ENCODE results near the gene LOXL1. TPM values are rescaled to one million over a fixed set of nuclear protein-coding genes. Genes with fewer than 3 reads are reported as not detected.

Gene LOXL1, protein sequence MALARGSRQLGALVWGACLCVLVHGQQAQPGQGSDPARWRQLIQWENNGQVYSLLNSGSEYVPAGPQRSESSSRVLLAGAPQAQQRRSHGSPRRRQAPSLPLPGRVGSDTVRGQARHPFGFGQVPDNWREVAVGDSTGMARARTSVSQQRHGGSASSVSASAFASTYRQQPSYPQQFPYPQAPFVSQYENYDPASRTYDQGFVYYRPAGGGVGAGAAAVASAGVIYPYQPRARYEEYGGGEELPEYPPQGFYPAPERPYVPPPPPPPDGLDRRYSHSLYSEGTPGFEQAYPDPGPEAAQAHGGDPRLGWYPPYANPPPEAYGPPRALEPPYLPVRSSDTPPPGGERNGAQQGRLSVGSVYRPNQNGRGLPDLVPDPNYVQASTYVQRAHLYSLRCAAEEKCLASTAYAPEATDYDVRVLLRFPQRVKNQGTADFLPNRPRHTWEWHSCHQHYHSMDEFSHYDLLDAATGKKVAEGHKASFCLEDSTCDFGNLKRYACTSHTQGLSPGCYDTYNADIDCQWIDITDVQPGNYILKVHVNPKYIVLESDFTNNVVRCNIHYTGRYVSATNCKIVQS
- 4.1 and 20.2 TPM in 2 replicates for total RNA-seq

DNA sequence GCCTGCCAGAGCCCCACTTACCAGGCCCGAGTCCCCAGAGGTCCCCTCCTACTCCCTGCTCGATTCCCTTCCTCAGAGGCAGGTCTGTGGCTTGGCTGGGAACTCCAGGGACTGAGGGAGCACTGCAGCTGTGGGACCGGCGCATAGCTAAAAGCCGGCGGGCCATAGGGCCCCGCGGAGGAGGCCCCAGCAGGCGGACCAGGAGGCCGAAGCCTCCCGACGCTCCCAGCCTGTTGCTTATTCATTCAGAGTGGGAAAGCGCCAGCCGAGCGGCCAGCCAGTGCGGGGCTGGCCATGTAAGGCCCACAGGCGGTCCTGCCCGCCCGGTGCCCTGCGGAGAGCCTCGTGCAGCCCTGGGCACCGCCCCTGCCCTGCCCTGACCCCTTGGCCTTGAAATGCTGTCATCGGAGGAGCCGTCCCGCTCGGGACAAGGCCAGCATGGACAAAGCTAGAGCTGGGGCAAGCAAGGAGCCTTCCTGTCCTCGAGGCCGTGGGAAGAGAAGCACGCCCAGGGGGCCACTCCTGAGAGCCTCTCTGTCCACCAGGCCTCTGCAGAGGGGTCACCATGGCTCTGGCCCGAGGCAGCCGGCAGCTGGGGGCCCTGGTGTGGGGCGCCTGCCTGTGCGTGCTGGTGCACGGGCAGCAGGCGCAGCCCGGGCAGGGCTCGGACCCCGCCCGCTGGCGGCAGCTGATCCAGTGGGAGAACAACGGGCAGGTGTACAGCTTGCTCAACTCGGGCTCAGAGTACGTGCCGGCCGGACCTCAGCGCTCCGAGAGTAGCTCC is at the start of gene LOXL1:
Gene LOXL1 (plus strand): TSS at position 244 of the 784 bp plus-strand sequence. CDS start 322 bp downstream, at position 566.

DNA sequence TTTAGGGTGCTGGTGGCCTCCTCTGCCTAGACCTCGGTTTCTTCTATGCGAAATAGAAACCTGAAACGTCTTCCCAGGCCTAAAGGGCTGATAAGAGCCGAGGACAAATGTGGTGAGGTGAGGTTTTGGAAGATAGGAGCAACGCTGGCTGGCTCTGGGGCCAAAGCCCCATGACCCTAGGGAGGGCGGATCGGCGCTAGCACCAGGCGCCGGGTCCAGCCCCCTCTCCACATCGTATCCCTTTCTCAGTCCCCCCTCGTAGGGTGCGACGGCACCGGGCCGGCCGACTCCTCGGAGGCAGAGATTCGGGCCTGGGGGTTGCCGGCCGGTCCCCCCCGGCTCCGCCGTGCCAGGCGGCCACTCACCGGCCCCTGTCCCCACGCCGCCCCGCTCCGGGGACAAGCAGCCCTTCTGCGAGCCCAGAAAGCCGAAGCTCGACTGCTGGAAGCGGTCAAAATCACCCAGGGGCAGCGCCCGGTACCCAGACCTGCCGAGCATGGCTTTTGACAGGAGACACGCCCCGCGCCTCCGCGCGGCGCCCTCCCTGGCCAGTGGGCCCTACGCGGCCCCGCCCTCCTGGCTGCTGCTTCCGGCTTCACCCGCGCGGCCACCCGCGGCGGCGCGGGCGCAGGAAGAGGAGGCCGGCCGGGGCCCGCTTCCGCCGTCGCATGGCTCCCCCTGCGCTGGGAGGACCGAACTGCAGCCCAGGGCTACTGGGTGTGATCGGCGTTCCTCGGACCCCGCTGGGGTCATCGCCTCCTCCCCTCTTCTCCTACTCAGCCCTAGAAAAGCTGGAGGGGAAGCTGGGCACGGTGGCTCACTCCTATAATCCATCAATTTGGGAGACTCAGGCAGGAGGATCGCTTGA is 65.7 kb downstream of the LOXL1 start, which contains the start of gene STOML1:
Gene STOML1 (minus strand): TSS at position 570 of the 868 bp plus-strand sequence. CDS start 72 bp downstream, at position 498.

DNA sequence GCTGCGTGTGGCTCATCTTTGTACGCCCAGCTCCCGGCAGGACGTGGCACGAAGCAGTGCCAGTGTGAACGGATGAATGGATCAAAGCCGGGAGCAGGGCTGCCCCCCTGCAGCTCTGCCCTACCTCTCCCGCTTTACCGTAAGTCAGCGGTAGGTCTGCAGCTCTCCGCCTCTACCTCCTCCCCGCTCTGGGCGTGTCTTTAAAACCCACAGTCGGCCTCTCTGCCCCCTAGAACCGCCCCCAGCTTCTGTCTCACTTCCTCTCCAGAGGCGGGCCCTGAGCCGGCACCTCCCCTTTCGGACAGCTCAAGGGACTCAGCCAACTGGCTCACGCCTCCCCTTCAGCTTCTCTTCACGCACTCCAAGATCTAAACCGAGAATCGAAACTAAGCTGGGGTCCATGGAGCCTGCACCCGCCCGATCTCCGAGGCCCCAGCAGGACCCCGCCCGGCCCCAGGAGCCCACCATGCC is 68.2 kb downstream of the LOXL1 start, which contains the start of gene PML:
Gene PML (plus strand): TSS at position 304 of the 471 bp plus-strand sequence. CDS start 97 bp downstream, at position 401.

Other genes with a start within 250 kb of the LOXL1 start
- gene CD276, start 242.1 kb upstream of the LOXL1 start, total RNA-seq, result 82.4 and 100 TPM in 2 replicates
- gene INSYN1, start 173.1 kb upstream of the LOXL1 start, total RNA-seq, result 0.56 and 0.81 TPM in 2 replicates
- not detected in 2 replicates for gene TBC1D21, start 52.9 kb upstream of the LOXL1 start, total RNA-seq
- gene STOML1, start 65.8 kb downstream of the LOXL1 start, total RNA-seq, result 8.5 and 13.5 TPM in 2 replicates
- gene PML, start 68.3 kb downstream of the LOXL1 start, total RNA-seq, result 28.3 and 47.8 TPM in 2 replicates
- gene GOLGA6A, start 156.1 kb downstream of the LOXL1 start, total RNA-seq, result not detected in 2 replicates
- 0.09 TPM in 1 of 2 replicates, not detected in the other for gene ISLR2, start 204.1 kb downstream of the LOXL1 start, total RNA-seq
- 4.6 TPM in 1 of 2 replicates, not detected in the other for gene ISLR, start 247.2 kb downstream of the LOXL1 start, total RNA-seq